GM23248 (cell line): ENCODE data around the gene PRAF2.

Experiments
- EZH2 ChIP-seq: fragments of 200-600 bp; sonication (generic); IDR thresholded peaks from 2 replicates; pipeline ENCODE4 v1.6.1; 2018; ENCODE audit warnings: antibody characterized with exemption, mild to moderate bottlenecking; ENCODE audit not compliant: insufficient read depth, poor library complexity, severe bottlenecking
- EZH2phosphoT487 ChIP-seq: fragments of 200-600 bp; sonication (generic); IDR thresholded peaks from 2 replicates; pipeline ENCODE4 v1.6.1; 2018; ENCODE audit warnings: antibody characterized with exemption, moderate library complexity, mild to moderate bottlenecking, low read depth; ENCODE audit not compliant: insufficient read depth

GRCh38 chrX:49111791-49112190, 38.0 kb upstream of the PRAF2 start:
- TF ChIP-seq EZH2phosphoT487 = no peak
- no peak for TF ChIP-seq EZH2
